ENCODE measurements around the gene DCUN1D4. TPM values are rescaled to one million over a fixed set of nuclear protein-coding genes. Genes with fewer than 3 reads are reported as not detected.

DCUN1D4 gene
- total RNA-seq, 4 donors from 2014 or later, result 38.2 to 109 (median 88.1) TPM

DNA sequence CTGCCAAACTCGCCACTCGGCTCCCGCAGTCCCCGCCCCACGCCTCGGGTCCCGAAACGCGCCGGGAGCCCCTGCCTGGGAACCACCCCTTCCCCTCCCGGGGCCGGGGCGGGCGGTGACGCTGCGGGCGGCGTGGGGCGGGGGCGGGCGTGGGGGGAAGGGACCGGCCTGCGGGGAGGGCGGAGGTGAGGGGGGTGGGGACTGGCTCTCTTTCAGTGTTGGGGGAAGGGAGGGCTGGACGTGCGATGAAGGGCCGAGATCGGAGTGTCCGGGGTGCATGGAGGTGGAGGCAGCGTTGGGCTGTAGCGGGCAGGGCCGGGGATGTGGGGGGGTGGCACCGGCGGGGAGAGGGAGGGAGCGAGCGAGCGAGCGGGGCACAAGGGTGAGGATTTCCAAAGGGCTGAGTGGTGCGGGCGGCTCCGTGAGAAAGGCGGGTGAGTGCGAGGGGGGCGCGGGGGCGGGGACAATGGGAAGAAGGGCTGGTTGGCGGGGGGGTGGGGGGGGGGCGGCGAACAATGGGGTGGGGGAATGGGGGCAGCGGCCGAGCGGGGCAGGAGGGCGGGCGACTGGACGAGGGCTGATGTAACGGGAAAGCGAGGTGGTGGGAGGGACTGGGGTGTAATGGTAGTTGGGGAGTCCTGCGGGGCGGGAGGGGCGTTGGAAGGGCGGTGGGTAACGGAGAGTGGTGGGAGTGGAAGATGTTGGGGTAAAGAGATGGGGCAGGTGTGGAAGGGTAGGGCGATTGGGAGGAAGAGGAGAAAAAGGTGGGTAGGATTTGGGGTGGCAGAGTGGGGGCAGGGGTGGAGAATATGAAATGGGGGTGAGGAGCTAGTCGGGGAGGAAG is 578 bp downstream of the DCUN1D4 start:
- no peaks in the 10 kb centered on the region for H3K4me1 ChIP-seq
- H3K9me3 ChIP-seq, result no peaks in the 10 kb centered on the region
- H3K27ac ChIP-seq, result peak overlapping the region; percentile 93 to 96
- no peak for TF ChIP-seq POLR2A (IDR thresholded peaks at IDR 0.05)
- TF ChIP-seq, protein P1, sequence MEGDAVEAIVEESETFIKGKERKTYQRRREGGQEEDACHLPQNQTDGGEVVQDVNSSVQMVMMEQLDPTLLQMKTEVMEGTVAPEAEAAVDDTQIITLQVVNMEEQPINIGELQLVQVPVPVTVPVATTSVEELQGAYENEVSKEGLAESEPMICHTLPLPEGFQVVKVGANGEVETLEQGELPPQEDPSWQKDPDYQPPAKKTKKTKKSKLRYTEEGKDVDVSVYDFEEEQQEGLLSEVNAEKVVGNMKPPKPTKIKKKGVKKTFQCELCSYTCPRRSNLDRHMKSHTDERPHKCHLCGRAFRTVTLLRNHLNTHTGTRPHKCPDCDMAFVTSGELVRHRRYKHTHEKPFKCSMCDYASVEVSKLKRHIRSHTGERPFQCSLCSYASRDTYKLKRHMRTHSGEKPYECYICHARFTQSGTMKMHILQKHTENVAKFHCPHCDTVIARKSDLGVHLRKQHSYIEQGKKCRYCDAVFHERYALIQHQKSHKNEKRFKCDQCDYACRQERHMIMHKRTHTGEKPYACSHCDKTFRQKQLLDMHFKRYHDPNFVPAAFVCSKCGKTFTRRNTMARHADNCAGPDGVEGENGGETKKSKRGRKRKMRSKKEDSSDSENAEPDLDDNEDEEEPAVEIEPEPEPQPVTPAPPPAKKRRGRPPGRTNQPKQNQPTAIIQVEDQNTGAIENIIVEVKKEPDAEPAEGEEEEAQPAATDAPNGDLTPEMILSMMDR (IDR thresholded peaks at IDR 0.05), result no peak
- peak; percentile 75 to 80 for DNase-seq
- intact Hi-C loops (cut with DNase I; ENCODE audit: low total_unique reads), result no loop called here
- peak overlapping the region; percentile 81 to 98 for H3K4me3 ChIP-seq
- no peaks in the 10 kb centered on the region for H3K27me3 ChIP-seq
- H3K36me3 ChIP-seq, result no peaks in the 10 kb centered on the region

DNA sequence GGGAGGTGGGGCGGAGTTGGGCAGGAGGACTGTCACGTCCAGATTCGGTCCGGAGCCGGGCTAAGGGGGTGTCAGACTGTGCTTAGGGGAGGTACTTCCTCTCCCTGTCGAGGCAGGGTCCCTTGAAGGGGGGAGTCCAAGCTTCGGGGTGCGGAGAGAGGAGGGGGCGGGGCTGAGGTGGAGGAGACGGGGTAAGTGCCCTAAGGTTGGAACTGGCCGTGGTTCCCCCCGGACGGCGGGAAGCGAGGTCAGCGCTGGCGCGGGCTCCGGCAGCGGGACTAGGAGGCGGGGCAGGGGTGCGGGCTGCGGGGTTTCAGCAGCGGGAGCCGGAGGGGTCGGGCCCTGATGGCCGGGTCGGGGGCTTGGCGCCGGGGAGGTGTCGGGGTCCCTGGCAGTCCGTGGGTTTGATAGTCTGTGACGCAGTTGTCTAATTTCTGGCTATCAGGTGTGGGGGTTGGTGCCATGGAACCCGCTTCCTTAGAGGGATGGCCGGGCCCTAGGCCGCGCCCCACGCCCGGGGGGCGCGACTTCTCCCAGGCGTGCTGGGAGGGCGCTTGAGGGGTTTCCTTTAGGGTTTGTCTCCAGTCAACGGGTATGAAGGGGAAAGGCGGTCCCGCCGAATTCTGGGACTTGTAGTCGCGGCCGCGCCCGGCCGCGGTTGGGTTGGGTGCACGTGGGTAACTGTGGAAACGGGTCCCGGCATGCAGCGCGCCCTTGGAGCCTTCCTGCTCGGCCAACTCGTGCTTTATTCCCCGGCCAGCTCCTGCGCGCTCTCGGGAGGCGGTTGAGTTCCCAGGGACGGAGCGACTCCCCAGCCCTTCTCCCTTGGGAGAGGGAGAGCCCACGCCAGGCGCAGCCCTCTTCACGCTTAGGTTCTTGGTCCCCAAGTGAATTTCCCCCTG is 1.5 kb downstream of the DCUN1D4 start:
- intact Hi-C loops (cut with DNase I; ENCODE audit: low total_unique reads), result no loop called here
- peak; percentile 90 to 91 for DNase-seq

GRCh38 chr4:51845055-51845426 is 2.1 kb downstream of the DCUN1D4 start:
- peak overlapping the region; percentile 81 to 98 for H3K4me3 ChIP-seq
- DNase-seq, result no peak
- intact Hi-C loops (cut with DNase I; ENCODE audit: low total_unique reads), result no loop called here
- TF ChIP-seq POLR2A (IDR thresholded peaks at IDR 0.05), result no peak
- TF ChIP-seq, protein P1 (IDR thresholded peaks at IDR 0.05), result no peak
- H3K4me1 ChIP-seq, result no peaks in the 10 kb centered on the region
- peak overlapping the region; percentile 40 to 96 for H3K27ac ChIP-seq
- no peaks in the 10 kb centered on the region for H3K27me3 ChIP-seq
- H3K36me3 ChIP-seq, result no peaks in the 10 kb centered on the region
- H3K9me3 ChIP-seq, result no peaks in the 10 kb centered on the region

More for the DNA sequence above, 1.5 kb downstream of the DCUN1D4 start:
- Histone ChIP-seq H3K9me3 (no peaks in the 10 kb centered on the region), H3K4me3 (peak overlapping the region; percentile 81 to 98), H3K4me1 (no peaks in the 10 kb centered on the region), H3K36me3 (no peaks in the 10 kb centered on the region), H3K27ac (peak overlapping the region; percentile 93 to 96), H3K27me3 (no peaks in the 10 kb centered on the region)
- TF ChIP-seq POLR2A (IDR thresholded peaks at IDR 0.05), result peak; percentile 34 to 44
- TF ChIP-seq, protein P1 (IDR thresholded peaks at IDR 0.05), result no peak

GRCh38 chr4:51845711-51846110 is 2.8 kb downstream of the DCUN1D4 start:
- DNase-seq, result no peak
- intact Hi-C loops (cut with DNase I; ENCODE audit: low total_unique reads), result no loop called here
- no peaks in the 10 kb centered on the region for H3K9me3 ChIP-seq
- peaks cover 0 to 3% of the 10 kb centered on the region in 2 donors for H3K4me1 ChIP-seq
- no peaks in the 10 kb centered on the region for H3K36me3 ChIP-seq
- no peak for TF ChIP-seq POLR2A (IDR thresholded peaks at IDR 0.05)
- TF ChIP-seq, protein P1 (IDR thresholded peaks at IDR 0.05), result no peak
- H3K27me3 ChIP-seq, result no peaks in the 10 kb centered on the region
- H3K27ac ChIP-seq, result no peak overlapping the region
- no peak overlapping the region for H3K4me3 ChIP-seq
